Thymus (tissue), 11 donors: ENCODE measurements around the gene SNX24. TPM values are rescaled to one million over a fixed set of nuclear protein-coding genes. Genes with fewer than 3 reads are reported as not detected.
"Not testable (repeated sequence)": the region's sequence is repeated elsewhere in the genome, so short reads cannot be mapped to it uniquely, and the experiment has no call there.

ENCODE experiments used
- DNase-seq, 9 donors: peaks; one replicate each; pipeline ENCODE4 v3.0.0-alpha.2; 2013; ENCODE audit warnings: low spot score in 9 of 9, low read depth in 6 of 9, missing footprints in 1 of 9
- H3K27ac ChIP-seq, 2 donors: one replicate each; pipeline ENCODE4 v1.5.1; 2013; ENCODE audit warnings: control low read depth in 1 of 2, low read depth in 1 of 2, low read length in 1 of 2, mild to moderate bottlenecking in 1 of 2, moderate library complexity in 1 of 2
- H3K27me3 ChIP-seq, 2 donors: one replicate each; pipeline ENCODE4 v1.5.1; 2013; ENCODE audit warnings: low read length in 1 of 2; ENCODE audit not compliant: control insufficient read depth in 2 of 2, insufficient read depth in 1 of 2
- H3K36me3 ChIP-seq, 2 donors: one replicate each; pipeline ENCODE4 v1.5.1; 2013; ENCODE audit warnings: low read length in 1 of 2, mild to moderate bottlenecking in 1 of 2, moderate library complexity in 1 of 2; ENCODE audit not compliant: control insufficient read depth in 2 of 2, insufficient read depth in 2 of 2
- H3K4me1 ChIP-seq, 2 donors: one replicate each; pipeline ENCODE4 v1.5.1; 2013; ENCODE audit warnings: low read length in 2 of 2; ENCODE audit not compliant: control insufficient read depth in 2 of 2, insufficient read depth in 2 of 2
- H3K4me3 ChIP-seq, 2 donors: one replicate each; pipeline ENCODE4 v1.5.1; 2013; ENCODE audit warnings: low read length in 2 of 2, control low read depth in 1 of 2, mild to moderate bottlenecking in 1 of 2
- H3K9me3 ChIP-seq, 2 donors: one replicate each; pipeline ENCODE4 v1.5.1; 2013; ENCODE audit warnings: low read length in 1 of 2, mild to moderate bottlenecking in 1 of 2; ENCODE audit not compliant: control insufficient read depth in 2 of 2, insufficient read depth in 1 of 2
- WGBS: extraction: QIAGEN DNeasy Blood & Tissue Kit; methylation state at CpG from one replicate; pipeline ENCODE4 v1.1.7; 2013; 5-methylcytosine and 5-hydroxymethylcytosine counted together
- polyA plus RNA-seq: library from polyadenylated mRNA; stranded (reverse); fragments of 200-250 nt; gene quantifications from one replicate; pipeline ENCODE4 v1.2.3, GENCODE V29; 2013
- total RNA-seq: library from RNA; stranded (reverse); fragments of 120-200 nt; gene quantifications from one replicate; pipeline ENCODE4 v1.2.4, GENCODE V29; 2013
- donor health status: healthy.

Gene SNX24
- total and polyA plus RNA-seq, 2 donors: 3.3 to 11.1 TPM

DNA sequence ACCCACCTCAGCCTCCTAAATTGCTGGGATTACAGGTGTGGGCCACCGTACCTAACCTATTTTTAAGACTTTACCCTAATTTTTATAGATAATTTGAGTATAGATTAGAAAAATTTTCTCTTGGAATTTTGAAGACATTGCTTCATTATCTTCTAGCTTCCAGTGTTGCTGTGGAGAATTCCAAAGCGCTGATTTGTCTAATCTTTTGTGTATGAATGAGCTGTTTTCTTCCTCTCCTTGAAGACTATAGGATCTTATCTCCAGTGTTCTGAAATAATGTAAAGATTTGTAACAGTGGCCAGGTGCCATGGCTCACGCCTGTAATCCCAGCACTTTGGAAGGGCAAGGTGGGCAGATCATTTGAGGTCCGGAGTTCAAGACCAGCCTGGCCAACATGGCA is 5.7 kb upstream of the SNX24 start:
- DNase-seq: no peak
- WGBS: 97% methylated on average over 4 of the region's 4 CpGs
- Histone ChIP-seq H3K36me3 (no peaks in the 10 kb centered on the region), H3K9me3 (no peaks in the 10 kb centered on the region), H3K4me3 (no peak overlapping the region), H3K27me3 (peaks cover 0 to 12% of the 10 kb centered on the region in 2 donors), H3K27ac (no peak overlapping the region), H3K4me1 (peaks cover 5 to 6% of the 10 kb centered on the region in 2 donors)

DNA sequence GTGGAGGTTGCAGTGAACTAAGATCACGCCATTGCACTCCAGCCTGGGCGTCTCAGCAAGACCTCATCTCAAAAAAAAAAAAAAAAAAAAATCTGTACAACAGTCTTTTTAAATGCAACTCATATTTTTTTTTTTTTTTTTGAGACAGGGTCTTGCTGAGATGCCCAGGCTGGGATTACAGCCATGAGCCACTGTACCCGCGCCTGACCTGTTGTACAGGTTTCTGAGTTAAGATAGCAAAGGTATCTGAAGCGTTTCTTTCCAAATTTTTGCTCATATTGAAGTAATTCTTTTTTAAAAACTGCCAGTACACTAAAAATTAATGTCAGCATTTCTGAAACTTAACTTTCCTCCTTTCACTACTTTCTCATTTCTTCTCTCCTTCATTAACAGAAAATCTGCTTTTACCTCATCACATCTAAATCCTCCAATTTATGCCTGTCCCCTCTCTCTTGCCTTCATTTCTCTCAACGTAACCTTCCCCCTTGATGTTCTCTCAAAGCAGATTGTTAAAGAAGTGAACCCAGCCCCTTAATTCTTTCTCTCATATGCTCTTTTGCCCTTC is 3.3 kb upstream of the SNX24 start:
- no peak for DNase-seq
- Histone ChIP-seq H3K27ac (no peak overlapping the region), H3K4me1 (peaks cover 9 to 13% of the 10 kb centered on the region in 2 donors), H3K9me3 (no peaks in the 10 kb centered on the region), H3K36me3 (no peaks in the 10 kb centered on the region), H3K27me3 (peaks cover 5 to 34% of the 10 kb centered on the region in 2 donors), H3K4me3 (no peak overlapping the region)
- 98% methylated on average over 6 of the region's 6 CpGs for whole genome bisulfite sequencing

DNA sequence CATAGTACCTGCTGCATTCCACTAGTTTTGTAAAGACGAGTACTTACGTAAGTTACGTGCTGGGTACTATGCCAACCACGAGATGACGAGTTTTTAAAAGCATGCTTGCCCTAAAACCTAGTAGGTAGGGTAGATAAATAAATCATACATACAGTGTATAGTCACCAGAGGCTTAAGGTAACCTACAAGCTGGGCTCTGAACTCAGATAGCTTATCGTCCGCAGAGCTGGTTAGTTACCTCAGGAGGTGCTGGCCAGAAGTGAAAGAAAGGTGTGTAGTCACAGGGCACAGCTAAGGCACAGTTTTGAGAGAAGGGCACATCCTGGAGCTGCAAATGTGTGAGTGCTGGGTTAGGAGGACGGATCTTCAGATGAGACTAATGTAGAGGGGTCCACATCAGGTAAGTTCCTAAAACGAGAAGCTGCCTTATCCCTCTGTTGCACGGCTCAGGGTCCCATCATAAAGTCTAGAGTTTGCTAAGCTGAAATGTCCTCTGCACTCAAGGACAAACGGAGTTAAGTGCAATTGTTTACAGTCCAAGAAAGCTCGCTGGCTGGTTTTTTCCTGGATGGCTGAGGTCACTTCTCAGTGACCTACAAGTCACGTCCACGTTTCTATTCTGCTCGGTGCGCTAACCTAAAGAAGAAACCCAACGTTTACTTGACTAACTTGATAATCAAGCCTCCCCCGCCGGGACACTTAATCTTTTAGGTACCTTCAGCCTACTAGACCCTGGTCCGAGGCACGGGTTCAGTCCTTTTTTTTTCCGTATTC is 1.1 kb upstream of the SNX24 start:
- Histone ChIP-seq H3K27me3 (peaks cover 5 to 34% of the 10 kb centered on the region in 2 donors), H3K27ac (no peak overlapping the region), H3K4me3 (peak overlapping the region; percentile 56 to 75), H3K9me3 (no peaks in the 10 kb centered on the region), H3K36me3 (no peaks in the 10 kb centered on the region), H3K4me1 (peaks cover 9 to 13% of the 10 kb centered on the region in 2 donors)
- 39% methylated on average over 22 of the region's 22 CpGs for WGBS
- peak in 1 of 9 donors; percentile 12 for DNase-seq

DNA sequence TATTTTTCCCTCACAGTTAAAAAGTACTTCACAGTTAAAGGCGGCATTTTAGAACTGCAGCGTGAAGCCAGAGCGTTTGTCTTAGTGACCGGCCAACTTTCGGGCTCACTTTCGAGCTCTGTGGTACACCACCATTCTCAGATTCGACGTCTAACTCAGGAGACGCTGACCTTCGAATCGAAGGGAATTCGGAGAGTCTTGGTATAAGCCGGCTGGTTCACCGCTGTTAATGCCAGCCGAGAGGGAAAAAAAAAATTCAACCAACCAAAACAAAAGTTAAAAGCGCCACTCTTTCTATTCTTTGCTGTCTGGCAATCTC is 544 bp upstream of the SNX24 start:
- H3K9me3 ChIP-seq: no peaks in the 10 kb centered on the region
- peak overlapping the region; percentile 56 to 75 for H3K4me3 ChIP-seq
- peak in 3 of 9 donors; percentile 4 to 10 (median 5) for DNase-seq
- H3K27ac ChIP-seq: peak overlapping the region in 1 of 2 donors; percentile 26
- under 1% methylated on average over 16 of the region's 16 CpGs for WGBS
- H3K36me3 ChIP-seq: no peaks in the 10 kb centered on the region
- peaks cover 9 to 13% of the 10 kb centered on the region in 2 donors for H3K4me1 ChIP-seq
- peaks cover 5 to 34% of the 10 kb centered on the region in 2 donors for H3K27me3 ChIP-seq

DNA sequence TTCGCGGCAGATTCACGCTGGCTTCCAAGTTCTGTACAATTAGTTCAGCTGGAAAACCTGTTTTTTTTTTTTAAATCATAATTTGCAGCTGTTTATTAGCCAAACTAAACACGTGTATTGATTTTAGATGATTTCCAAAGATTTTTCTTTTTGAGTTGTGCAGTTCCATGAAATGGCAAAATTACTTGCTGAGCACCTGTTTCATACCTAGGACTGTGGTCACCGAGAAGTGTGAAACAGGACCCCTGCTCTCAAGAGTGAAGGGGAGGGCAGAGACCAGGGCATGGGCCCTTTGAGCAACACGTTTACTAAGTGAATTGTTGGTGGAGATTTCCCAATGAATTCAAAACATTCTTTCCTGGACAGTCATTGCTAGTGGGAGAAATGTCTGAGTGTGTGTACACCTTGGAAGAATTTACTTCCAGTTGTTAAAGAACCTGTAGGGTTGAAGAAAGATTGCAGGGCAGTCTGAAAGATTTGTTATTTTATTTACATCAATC is 688 bp downstream of the SNX24 start:
- H3K27ac ChIP-seq: peak overlapping the region in 1 of 2 donors; percentile 67
- peaks cover 5 to 34% of the 10 kb centered on the region in 2 donors for H3K27me3 ChIP-seq
- H3K9me3 ChIP-seq: no peaks in the 10 kb centered on the region
- no peaks in the 10 kb centered on the region for H3K36me3 ChIP-seq
- H3K4me1 ChIP-seq: peaks cover 9 to 13% of the 10 kb centered on the region in 2 donors
- H3K4me3 ChIP-seq: peak overlapping the region; percentile 39 to 75
- 20% methylated on average over 6 of the region's 6 CpGs for WGBS
- DNase-seq: peak in 3 of 9 donors; percentile 2 to 13 (median 4)

DNA sequence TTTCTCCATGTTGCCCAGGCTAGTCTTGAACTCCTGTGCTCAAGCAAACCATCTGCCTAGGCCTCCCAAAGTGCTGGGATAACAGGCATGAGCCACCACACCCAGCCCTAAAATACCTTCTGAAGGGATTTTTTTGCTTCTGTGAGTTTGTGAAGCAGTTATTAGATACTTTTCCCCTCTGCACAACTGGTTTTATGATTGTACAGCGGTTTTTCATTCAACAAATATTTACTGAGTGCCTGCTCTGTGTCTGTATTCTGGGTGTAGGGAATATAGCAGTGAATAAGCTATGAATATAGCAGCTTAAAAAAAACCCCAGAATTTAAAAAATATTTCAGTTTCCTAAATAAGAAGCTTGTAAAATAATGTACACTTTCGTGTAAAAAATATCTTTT is 2.3 kb downstream of the SNX24 start:
- H3K9me3 ChIP-seq: no peaks in the 10 kb centered on the region
- peaks cover 5 to 34% of the 10 kb centered on the region in 2 donors for H3K27me3 ChIP-seq
- DNase-seq: no peak
- H3K4me1 ChIP-seq: peaks cover 9 to 13% of the 10 kb centered on the region in 2 donors
- H3K36me3 ChIP-seq: no peaks in the 10 kb centered on the region
- no peak overlapping the region for H3K4me3 ChIP-seq
- 95% methylated on average over 2 of the region's 2 CpGs for WGBS
- H3K27ac ChIP-seq: no peak overlapping the region

DNA sequence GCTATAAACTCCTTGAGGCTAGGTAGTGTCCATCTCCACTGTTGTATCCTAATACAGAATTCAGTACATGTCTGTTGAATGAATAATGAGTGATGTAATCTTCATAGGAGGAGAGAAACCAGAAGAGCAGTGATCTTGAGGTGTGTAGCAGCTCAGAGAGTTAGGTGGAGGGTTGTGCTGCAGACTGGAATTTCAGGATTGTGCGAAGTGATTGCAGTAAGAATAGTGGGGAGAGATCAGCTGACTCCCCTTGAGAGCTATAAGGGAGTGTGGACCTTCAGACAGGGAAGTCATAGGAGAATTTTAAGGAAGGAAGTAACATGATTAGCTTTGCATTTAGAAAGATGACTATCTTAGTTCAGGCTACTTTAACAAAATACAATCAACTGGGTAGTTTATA is 4.4 kb downstream of the SNX24 start:
- H3K36me3 ChIP-seq: no peaks in the 10 kb centered on the region
- H3K27me3 ChIP-seq: peaks cover 5 to 21% of the 10 kb centered on the region in 2 donors
- no peaks in the 10 kb centered on the region for H3K9me3 ChIP-seq
- 94% methylated on average over 1 of the region's 1 CpG for WGBS
- no peak for DNase-seq
- H3K27ac ChIP-seq: no peak overlapping the region
- peaks cover 4 to 6% of the 10 kb centered on the region in 2 donors for H3K4me1 ChIP-seq
- H3K4me3 ChIP-seq: no peak overlapping the region

DNA sequence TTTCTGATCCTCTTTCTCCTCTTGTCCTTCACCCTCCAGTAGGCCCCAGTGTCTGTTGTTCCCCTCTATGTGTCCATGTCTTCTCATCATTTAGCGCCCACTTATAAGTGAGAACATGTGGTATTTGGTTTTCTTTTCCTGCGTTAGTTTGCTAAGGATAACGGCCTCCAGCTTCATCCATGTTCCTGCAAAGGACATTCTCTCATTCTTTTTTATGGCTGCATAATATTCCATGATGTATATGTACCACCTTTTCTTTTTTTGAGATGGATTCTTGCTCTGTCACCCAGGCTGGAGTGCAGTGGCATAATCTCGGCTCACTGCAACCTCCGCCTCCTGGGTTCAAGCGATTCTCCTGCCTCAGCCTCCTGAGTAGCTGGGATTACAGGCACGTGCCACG is 12.1 kb downstream of the SNX24 start:
- not testable (repeated sequence) for H3K4me3 ChIP-seq, H3K27ac ChIP-seq, H3K36me3 ChIP-seq, H3K4me1 ChIP-seq, H3K9me3 ChIP-seq, H3K27me3 ChIP-seq, DNase-seq
- 94% methylated on average over 8 of the region's 8 CpGs for WGBS

DNA sequence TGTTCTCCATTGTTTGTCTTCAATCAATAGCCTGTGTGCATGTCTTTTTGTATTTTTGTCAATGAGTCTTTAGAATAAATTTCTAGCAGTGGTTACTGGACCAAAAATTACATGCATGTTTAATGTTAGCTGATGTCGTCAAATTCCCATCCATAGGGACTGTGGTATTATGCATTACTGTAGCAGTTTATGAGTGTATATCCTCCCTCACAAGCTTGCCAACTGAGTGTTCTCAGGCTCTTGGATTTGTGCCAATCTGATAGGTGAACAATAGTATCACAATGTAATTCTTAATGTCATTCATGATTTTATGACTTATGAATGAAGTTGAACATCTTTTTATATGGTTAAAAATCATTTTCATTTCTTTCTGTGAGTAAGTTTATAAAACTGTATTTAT is 13.0 kb downstream of the SNX24 start:
- Histone ChIP-seq H3K36me3 (no peaks in the 10 kb centered on the region), H3K9me3 (no peaks in the 10 kb centered on the region), H3K4me3 (no peak overlapping the region), H3K27me3 (no peaks in the 10 kb centered on the region), H3K27ac (no peak overlapping the region), H3K4me1 (no peaks in the 10 kb centered on the region)
- no peak for DNase-seq
- 93% methylated on average over 1 of the region's 1 CpG for WGBS
